ENCODE data around the gene ITK.

Gene ITK

GRCh38 chr5:157180374-157181264, at the start of gene ITK:
Gene ITK, plus strand, starts transcription at chr5:157180840. Its CDS starts 138 bp downstream, at chr5:157180978.
- H3K9me3 ChIP-seq (ENCODE audit: control insufficient read depth in 1 of 2, low read length in 2 of 2) = no peaks in the 10 kb centered on the region
- no peaks in the 10 kb centered on the region for H3K36me3 ChIP-seq (ENCODE audit: control insufficient read depth in 1 of 2, insufficient read depth in 2 of 2, low read length in 2 of 2)
- H3K4me3 ChIP-seq (ENCODE audit: low read depth in 1 of 2, low read length in 2 of 2) = no peak within 1 kb of the TSS
- H3K27me3 ChIP-seq (ENCODE audit: low read depth, low read length) = no peaks in the 10 kb centered on the region
- peak within 1 kb of the TSS; percentile 0 for H3K27ac ChIP-seq (ENCODE audit: low read length)
- no peaks in the 10 kb centered on the region for H3K4me1 ChIP-seq (ENCODE audit: control insufficient read depth in 1 of 2, insufficient read depth in 2 of 2, low read length in 2 of 2)

DNA sequence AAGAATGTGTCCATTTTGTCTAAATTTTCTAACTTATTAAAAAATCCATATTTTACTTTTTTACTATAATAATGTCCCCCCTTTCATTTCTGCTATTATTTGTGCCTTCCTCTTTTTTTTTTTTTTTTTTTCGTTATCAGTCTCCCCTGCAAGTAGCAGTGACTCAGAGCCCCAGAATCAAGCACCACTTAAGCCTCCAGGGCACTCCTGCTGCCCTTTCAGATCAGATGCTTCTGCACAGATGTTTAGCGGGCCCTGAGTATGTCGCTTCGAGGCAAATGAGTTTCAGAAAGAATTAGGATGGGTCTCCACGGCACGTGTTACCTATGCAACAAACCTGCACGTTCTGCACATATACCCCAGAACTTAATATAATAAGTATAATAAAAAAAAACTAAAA, 49.7 kb upstream of the ITK start:
- H3K36me3 ChIP-seq (ENCODE audit: control insufficient read depth in 1 of 2, insufficient read depth in 2 of 2, low read length in 2 of 2) = no peaks in the 10 kb centered on the region
- H3K4me1 ChIP-seq (ENCODE audit: control insufficient read depth in 1 of 2, insufficient read depth in 2 of 2, low read length in 2 of 2) = no peaks in the 10 kb centered on the region
- no peak overlapping the region for H3K27ac ChIP-seq (ENCODE audit: low read length)
- H3K9me3 ChIP-seq (ENCODE audit: control insufficient read depth in 1 of 2, low read length in 2 of 2) = no peaks in the 10 kb centered on the region
- no peaks in the 10 kb centered on the region for H3K27me3 ChIP-seq (ENCODE audit: low read depth, low read length)
- no peak overlapping the region for H3K4me3 ChIP-seq (ENCODE audit: low read depth in 1 of 2, low read length in 2 of 2)

DNA sequence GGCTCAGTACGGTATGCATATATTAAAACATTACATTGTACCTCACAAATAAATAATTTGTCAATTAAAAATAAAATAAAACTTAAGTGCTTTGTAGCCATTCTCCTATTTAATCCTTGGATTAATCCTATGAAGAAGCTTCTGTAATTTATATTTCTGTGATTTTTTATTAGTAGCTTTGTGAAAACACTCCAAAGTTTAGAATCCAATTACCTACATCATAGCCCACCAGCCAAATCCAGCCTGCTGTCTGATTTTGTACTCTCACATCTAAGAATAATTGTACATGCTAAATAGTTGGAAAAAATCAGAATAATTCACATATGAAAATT, 48.4 kb upstream of the ITK start:
- no peaks in the 10 kb centered on the region for H3K9me3 ChIP-seq (ENCODE audit: control insufficient read depth in 1 of 2, low read length in 2 of 2)
- no peaks in the 10 kb centered on the region for H3K4me1 ChIP-seq (ENCODE audit: control insufficient read depth in 1 of 2, insufficient read depth in 2 of 2, low read length in 2 of 2)
- H3K27me3 ChIP-seq (ENCODE audit: low read depth, low read length) = no peaks in the 10 kb centered on the region

GRCh38 chr5:157137691-157138090, 42.9 kb upstream of the ITK start:
- Histone ChIP-seq H3K9me3 (ENCODE audit: control insufficient read depth in 1 of 2, low read length in 2 of 2) (no peaks in the 10 kb centered on the region), H3K27ac (ENCODE audit: low read length) (no peak overlapping the region), H3K27me3 (ENCODE audit: low read depth, low read length) (no peaks in the 10 kb centered on the region), H3K4me3 (ENCODE audit: low read depth in 1 of 2, low read length in 2 of 2) (no peak overlapping the region), H3K4me1 (ENCODE audit: control insufficient read depth in 1 of 2, insufficient read depth in 2 of 2, low read length in 2 of 2) (peaks cover 8 to 12% of the 10 kb centered on the region in 2 donors), H3K36me3 (ENCODE audit: control insufficient read depth in 1 of 2, insufficient read depth in 2 of 2, low read length in 2 of 2) (peaks cover 19 to 21% of the 10 kb centered on the region in 2 donors)

More for the DNA sequence above, 48.4 kb upstream of the ITK start:
- peaks cover under 1 to 5% of the 10 kb centered on the region in 2 donors for H3K36me3 ChIP-seq (ENCODE audit: control insufficient read depth in 1 of 2, insufficient read depth in 2 of 2, low read length in 2 of 2)
- H3K27ac ChIP-seq (ENCODE audit: low read length) = no peak overlapping the region
- H3K4me3 ChIP-seq (ENCODE audit: low read depth in 1 of 2, low read length in 2 of 2) = no peak overlapping the region

DNA sequence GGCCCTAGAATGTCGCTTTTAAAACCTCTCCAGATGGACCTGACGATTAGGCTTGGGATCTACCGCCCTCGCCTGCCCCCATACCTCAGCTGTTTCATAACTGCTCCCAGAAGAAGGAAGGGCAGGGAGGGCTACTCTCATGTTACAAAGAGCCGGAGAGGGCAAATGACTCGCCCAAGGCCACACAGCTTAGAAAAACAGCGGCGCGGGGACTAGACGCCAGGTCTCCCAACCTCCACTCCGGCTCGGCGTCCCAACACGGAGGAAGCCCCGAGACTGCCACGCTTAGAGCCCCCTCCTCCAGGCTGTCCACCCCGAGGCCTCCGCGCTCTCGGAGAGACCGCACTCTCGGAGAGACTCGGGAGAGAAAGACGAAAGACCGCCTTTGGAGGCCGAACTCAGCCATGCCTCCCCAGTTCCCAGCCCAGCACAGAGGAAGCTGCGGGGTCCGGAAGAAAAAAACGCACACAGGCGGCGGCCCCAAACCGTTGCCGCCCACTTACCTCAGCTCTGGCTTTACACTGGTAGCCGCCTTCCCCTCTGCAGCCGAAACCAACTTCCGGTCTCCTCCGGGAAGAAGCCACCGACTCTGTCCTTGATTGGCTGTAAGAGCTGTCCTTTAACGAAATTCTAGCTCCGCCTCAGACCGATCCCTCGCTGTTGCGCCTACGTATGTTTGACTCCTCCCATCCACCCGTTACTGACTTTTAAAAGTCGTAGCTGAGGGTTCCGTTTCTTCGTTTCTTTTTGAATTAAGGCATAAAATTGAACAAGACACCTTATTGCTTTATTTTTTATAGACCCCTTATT, 38.1 kb upstream of the ITK start, which contains the start of gene MED7:
TSS of gene MED7 (minus strand) at position 549 of the 810 bp plus-strand sequence. CDS start 3,434 bp downstream, outside the sequence.
- Histone ChIP-seq H3K27ac (ENCODE audit: low read length) (peak within 1 kb of the TSS; percentile 96), H3K27me3 (ENCODE audit: low read depth, low read length) (no peaks in the 10 kb centered on the region), H3K4me1 (ENCODE audit: control insufficient read depth in 1 of 2, insufficient read depth in 2 of 2, low read length in 2 of 2) (peaks cover 8 to 17% of the 10 kb centered on the region in 2 donors), H3K9me3 (ENCODE audit: control insufficient read depth in 1 of 2, low read length in 2 of 2) (no peaks in the 10 kb centered on the region), H3K4me3 (ENCODE audit: low read depth in 1 of 2, low read length in 2 of 2) (peak within 1 kb of the TSS; percentile 91 to 93), H3K36me3 (ENCODE audit: control insufficient read depth in 1 of 2, insufficient read depth in 2 of 2, low read length in 2 of 2) (peaks cover 14 to 16% of the 10 kb centered on the region in 2 donors)

DNA sequence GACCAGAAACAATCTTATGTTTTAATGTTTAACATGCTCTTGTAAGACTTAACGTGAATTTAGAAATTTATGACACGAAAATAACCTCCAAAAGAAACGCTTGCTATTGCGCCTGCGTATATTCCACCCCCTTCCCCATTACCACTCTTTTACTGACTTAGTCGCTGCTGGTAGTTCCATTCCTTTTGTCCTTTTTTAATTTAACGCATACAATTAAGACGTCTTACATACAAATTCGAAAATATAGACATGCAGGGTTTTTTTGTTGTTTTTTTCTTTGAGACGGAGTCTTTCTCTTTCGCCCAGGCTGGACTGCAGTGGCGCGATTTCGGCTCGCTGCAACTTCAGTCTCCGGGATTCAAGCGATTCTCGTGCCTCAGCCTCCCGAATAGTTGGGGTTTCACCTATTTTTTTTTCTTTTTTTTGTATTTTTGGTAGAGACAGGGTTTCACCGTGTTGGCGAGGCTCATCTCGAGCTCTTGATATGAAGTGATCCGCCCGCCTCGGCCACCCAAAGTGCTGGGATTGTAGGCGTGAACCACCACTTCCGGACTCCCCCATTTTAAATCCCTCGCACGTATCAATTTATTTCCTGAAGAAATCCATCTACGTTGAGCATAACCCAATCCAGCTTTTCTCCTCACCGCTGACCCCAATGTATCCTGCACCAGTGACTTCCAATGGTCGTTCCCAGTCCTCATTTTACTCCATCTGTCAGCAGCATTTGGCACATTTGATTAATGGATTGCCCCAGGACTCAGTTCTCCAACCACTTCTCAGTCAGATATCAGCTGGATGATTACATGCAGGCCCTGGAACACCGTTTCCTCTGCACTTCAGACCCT, 37.3 kb upstream of the ITK start:
- peaks cover 8 to 17% of the 10 kb centered on the region in 2 donors for H3K4me1 ChIP-seq (ENCODE audit: control insufficient read depth in 1 of 2, insufficient read depth in 2 of 2, low read length in 2 of 2)
- no peaks in the 10 kb centered on the region for H3K27me3 ChIP-seq (ENCODE audit: low read depth, low read length)
- H3K27ac ChIP-seq (ENCODE audit: low read length) = peak overlapping the region; percentile 96
- H3K36me3 ChIP-seq (ENCODE audit: control insufficient read depth in 1 of 2, insufficient read depth in 2 of 2, low read length in 2 of 2) = peaks cover 5 to 9% of the 10 kb centered on the region in 2 donors
- H3K9me3 ChIP-seq (ENCODE audit: control insufficient read depth in 1 of 2, low read length in 2 of 2) = no peaks in the 10 kb centered on the region
- peak overlapping the region; percentile 91 to 93 for H3K4me3 ChIP-seq (ENCODE audit: low read depth in 1 of 2, low read length in 2 of 2)

GRCh38 chr5:157148734-157149615, 31.7 kb upstream of the ITK start:
- Histone ChIP-seq H3K4me1 (ENCODE audit: control insufficient read depth in 1 of 2, insufficient read depth in 2 of 2, low read length in 2 of 2) (peaks cover 0 to 3% of the 10 kb centered on the region in 2 donors), H3K36me3 (ENCODE audit: control insufficient read depth in 1 of 2, insufficient read depth in 2 of 2, low read length in 2 of 2) (no peaks in the 10 kb centered on the region), H3K9me3 (ENCODE audit: control insufficient read depth in 1 of 2, low read length in 2 of 2) (no peaks in the 10 kb centered on the region), H3K4me3 (ENCODE audit: low read depth in 1 of 2, low read length in 2 of 2) (no peak overlapping the region), H3K27me3 (ENCODE audit: low read depth, low read length) (no peaks in the 10 kb centered on the region), H3K27ac (ENCODE audit: low read length) (no peak overlapping the region)

DNA sequence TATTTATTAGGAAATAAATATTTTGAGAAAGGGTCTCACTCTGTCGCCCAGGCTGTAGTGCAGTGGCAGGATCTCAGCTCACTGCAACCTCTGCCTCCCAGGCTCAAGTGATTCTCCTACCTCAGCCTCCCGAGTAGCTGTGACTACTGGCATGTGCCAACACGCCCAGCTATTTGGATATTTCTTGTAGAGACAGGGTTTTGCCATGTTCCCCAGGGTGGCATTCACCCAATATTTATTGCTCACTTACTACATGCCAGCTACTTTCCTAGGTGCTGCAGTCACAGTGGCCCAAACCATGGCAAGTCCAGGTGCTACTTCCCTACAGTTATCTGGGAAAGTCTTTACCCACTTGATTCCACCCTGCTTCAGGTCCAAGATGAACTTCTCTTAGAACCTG, 29.6 kb upstream of the ITK start:
- Histone ChIP-seq H3K36me3 (ENCODE audit: control insufficient read depth in 1 of 2, insufficient read depth in 2 of 2, low read length in 2 of 2) (no peaks in the 10 kb centered on the region), H3K9me3 (ENCODE audit: control insufficient read depth in 1 of 2, low read length in 2 of 2) (no peaks in the 10 kb centered on the region), H3K4me1 (ENCODE audit: control insufficient read depth in 1 of 2, insufficient read depth in 2 of 2, low read length in 2 of 2) (peaks cover 0 to 3% of the 10 kb centered on the region in 2 donors), H3K27ac (ENCODE audit: low read length) (no peak overlapping the region), H3K4me3 (ENCODE audit: low read depth in 1 of 2, low read length in 2 of 2) (no peak overlapping the region), H3K27me3 (ENCODE audit: low read depth, low read length) (no peaks in the 10 kb centered on the region)

DNA sequence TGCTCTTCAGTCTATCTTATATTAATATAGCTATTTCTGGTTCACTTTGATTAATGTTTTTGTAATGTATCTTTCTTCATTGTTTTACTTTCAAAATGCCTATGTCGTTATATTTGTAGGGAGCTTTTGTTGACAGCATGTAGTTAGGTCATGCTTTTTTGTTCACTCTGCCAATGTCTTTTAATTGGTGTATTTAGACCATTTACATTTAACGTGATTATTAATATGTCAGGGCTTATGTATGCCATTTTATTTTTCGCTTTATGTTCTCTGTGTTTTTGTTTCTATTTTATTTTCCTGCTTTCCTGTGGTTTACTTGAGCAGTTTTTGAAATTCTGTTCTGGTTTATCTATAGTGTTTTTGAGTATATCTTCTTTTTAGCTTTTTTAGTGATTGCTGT, 25.3 kb upstream of the ITK start:
- Histone ChIP-seq H3K36me3 (ENCODE audit: control insufficient read depth in 1 of 2, insufficient read depth in 2 of 2, low read length in 2 of 2) (no peaks in the 10 kb centered on the region), H3K9me3 (ENCODE audit: control insufficient read depth in 1 of 2, low read length in 2 of 2) (no peaks in the 10 kb centered on the region), H3K27me3 (ENCODE audit: low read depth, low read length) (no peaks in the 10 kb centered on the region), H3K4me3 (ENCODE audit: low read depth in 1 of 2, low read length in 2 of 2) (no peak overlapping the region), H3K27ac (ENCODE audit: low read length) (no peak overlapping the region), H3K4me1 (ENCODE audit: control insufficient read depth in 1 of 2, insufficient read depth in 2 of 2, low read length in 2 of 2) (no peaks in the 10 kb centered on the region)

GRCh38 chr5:157157293-157157891, 23.2 kb upstream of the ITK start:
- H3K27ac ChIP-seq (ENCODE audit: low read length) = no peak overlapping the region
- no peaks in the 10 kb centered on the region for H3K36me3 ChIP-seq (ENCODE audit: control insufficient read depth in 1 of 2, insufficient read depth in 2 of 2, low read length in 2 of 2)
- H3K4me3 ChIP-seq (ENCODE audit: low read depth in 1 of 2, low read length in 2 of 2) = no peak overlapping the region
- no peaks in the 10 kb centered on the region for H3K4me1 ChIP-seq (ENCODE audit: control insufficient read depth in 1 of 2, insufficient read depth in 2 of 2, low read length in 2 of 2)
- H3K27me3 ChIP-seq (ENCODE audit: low read depth, low read length) = no peaks in the 10 kb centered on the region
- H3K9me3 ChIP-seq (ENCODE audit: control insufficient read depth in 1 of 2, low read length in 2 of 2) = no peaks in the 10 kb centered on the region

Measured in muscle layer of duodenum (tissue), 2 donors.